NOMO-1 treated with DMSO at 0.1 percent for 48 hours (cell line): Measurements from ENCODE around the gene EFHC2.

Source experiments
- DNase-seq: peaks from one replicate; lab custom pipeline; 2025; ENCODE audit not compliant: unreplicated experiment; lab: John Stamatoyannopoulos, UW

EFHC2 gene

DNA sequence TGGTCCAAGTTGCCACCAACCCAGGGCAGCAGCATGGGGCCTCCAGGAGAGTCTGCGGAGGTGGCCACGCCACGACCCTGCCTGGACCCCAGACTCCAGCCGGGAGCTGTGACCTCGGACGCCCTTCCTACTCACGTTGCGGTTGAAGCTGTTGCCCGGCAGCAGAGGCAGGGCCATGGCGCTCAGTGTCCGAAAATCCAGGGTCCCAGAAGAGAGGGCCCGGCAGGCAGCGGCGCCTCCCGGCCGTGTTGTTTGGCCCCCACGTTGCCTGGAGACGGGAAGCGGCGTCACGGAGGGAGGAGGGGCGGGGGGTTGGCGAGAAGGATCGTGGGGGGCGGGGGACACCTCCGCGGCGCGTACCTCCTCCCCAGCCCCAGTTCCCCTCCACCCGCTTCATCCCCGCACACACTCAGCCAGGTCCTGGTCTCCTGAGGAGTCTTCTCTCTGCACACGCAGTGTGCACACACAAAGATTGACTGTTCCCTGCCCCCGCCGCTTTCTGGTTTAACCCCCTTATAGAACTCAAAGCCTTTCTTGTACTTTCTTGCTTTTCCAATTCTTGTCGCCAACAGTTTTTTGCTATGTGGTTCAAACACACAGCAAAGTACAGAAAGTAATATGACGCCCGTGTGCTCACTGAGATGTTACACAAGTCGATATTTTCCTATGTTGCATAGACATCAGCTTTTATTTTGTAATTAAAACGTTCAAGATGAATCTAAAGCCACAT lies at the start of gene EFHC2:
TSS of gene EFHC2 (minus strand) at position 261 of the 730 bp plus-strand sequence. CDS start at position 177, 84 bp downstream.
- no peak for DNase-seq

GRCh38 chrX:44392767-44393166 lies 49.3 kb upstream of the EFHC2 start:
- no peak for DNase-seq

- DNase-seq, result no peak
These were observed 41.3 kb upstream of the EFHC2 start for GRCh38 chrX:44384688-44385338.

DNA sequence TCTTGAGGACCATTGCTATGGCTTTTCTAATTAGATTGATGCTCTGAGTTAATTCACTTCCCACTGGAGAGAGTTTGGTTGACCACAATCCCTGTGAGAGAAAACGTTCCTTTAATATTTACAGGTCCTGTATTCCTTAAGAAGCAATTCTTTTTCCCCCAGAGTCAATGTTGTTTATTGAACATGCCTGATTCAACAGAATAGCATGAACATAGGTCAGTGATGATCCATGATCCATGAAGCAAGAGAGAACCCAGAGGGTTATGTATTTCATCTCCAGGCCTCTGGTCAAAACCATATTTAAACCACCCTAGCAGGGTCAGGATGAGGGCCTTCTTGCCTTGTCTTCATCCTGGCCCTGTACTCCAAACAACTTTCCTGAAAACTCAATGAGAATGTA lies 39.4 kb upstream of the EFHC2 start:
- DNase-seq, result no peak

- no peak for DNase-seq
These were observed 9.3 kb upstream of the EFHC2 start for GRCh38 chrX:44352758-44353157.

DNA sequence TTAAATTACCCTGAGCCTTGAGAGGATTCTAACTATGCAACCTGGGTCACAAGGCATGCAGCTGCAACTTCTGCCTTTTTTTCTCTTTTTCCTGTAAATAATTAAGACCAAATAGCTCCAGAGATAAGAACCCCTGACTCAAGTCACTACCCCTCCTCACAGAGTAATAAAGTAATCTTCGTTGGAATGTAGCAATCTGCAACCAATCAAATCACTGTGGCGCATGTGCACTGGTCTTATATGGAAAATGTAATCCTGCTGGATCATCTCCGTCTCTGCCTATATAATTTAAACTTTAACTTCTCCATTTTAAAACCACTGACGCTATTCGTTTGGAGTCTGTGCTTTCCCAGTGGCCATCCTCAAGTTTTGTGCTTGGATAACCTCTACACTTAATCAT lies 6.1 kb upstream of the EFHC2 start:
- DNase-seq, result no peak

DNA sequence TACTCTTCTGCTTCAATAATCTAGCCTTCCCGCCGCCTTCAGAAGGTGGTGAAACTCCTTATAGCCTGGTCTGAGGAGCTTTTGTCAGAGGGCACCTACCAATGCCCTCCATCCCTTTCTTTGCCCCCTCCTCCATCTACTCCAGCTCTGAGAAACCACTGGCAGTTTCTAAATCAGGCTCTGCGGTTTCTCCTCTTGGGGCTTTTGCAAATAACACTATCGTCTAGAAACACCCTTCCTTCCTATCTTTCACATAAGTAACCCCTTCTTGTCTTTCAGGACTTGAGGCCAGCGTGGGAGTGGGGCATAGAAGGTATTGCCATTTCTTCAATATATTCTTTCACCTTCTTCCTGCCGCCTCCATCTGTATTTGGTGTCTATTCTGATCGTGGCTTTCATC lies 1.2 kb upstream of the EFHC2 start:
- DNase-seq, result peak; percentile 73

DNA sequence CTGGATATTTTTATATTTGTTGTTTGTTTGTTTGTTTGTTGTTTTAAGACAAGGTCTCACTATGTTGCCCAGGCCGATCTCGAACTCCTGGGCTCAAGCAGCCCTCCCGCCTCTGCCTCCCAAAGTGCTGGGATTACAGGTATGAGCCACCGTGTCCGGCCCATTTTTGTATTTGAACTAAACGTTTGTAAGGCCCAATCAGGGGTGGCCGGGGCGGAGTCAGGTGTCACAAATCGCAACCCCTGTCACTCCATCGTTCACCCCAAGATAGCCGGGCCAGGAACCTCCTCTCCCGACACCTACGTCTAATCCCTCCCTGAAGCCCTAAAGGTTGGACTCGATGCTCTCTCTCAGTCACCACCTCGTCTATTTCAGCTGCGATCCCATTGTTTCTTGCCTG lies 722 bp upstream of the EFHC2 start:
- peak; percentile 25 for DNase-seq

GRCh38 chrX:44342866-44343265 lies 606 bp downstream of the EFHC2 start:
- no peak for DNase-seq

DNA sequence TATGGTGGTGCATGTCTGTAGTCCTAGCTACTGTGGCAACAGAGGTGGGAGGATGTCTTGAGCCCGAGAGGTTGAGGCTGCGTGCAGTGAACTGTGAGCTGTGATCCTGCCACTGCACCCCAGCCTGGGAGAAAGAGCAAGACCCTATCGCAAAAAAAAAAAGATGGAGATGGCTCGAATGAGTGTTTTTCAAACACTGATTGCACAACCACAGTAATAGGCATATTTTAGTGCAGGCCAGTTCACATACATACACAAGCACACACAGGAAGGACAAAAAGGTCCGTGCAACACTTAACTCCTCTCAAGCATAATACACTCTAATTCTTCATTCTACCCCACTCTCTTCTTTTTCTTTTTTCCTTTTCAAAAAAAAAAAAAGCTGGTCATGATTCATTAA lies 5.1 kb downstream of the EFHC2 start:
- no peak for DNase-seq

DNA sequence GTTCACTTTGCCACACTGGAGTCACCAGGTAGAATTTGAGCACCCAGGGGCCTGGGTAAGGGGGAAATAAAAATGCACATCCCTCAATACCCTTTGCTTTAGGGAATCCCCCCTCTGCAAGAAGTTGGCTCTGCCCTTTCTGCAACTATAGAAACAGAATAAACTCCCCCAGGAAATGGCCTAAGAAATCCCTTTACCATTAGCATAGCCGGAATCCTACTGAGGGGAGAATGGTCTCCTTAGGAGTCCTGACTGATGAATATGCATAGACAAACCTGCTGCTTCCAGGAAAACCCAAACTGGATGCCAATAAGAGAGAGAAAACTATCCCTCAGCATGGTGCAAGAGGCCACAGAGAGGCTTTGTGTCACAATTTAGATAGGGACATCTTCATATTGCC lies 11.0 kb downstream of the EFHC2 start:
- DNase-seq, result no peak

- DNase-seq, result no peak
These were observed 13.2 kb downstream of the EFHC2 start for GRCh38 chrX:44330227-44330626.

GRCh38 chrX:44319550-44319949 lies 23.9 kb downstream of the EFHC2 start:
- no peak for DNase-seq

DNA sequence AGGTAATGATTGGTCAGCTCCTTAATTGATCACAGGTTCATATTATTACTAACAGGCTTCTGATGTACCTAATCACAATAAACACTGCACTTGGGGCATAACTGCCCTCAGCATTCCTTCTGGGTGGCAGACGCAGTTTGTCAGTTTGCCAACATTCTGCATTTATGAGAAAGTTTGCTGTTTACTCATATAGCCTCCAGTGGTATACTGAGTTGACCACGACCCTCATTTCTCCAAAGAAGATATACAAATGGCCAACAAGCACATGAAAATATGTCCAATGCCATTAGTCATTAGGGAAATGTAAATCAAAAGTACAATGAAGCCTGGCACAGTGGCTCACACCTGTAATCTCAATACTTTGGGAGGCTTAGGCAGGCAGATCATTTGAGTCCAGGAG lies 26.3 kb downstream of the EFHC2 start:
- DNase-seq, result no peak

DNA sequence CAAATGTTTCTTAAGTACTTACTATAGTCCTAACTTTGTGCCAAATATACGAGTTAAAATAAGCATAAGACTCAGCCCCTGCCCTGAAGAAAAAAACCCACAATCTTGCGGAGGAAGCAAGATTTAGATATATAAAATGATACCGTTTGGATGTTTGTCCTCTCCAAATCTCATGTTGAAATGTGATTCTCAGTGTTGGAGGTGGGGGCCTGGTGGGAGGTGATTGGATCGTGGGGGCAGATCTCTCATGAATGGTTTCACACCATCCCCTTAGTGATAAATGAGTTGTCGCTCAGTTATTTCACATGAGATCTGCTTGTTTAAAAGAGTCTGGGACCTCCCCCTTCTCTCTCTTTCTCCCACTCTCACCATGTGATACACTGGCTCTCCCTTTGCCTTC lies 28.7 kb downstream of the EFHC2 start:
- DNase-seq, result no peak

GRCh38 chrX:44314259-44314734 lies 29.2 kb downstream of the EFHC2 start:
- peak; percentile 87 for DNase-seq

DNA sequence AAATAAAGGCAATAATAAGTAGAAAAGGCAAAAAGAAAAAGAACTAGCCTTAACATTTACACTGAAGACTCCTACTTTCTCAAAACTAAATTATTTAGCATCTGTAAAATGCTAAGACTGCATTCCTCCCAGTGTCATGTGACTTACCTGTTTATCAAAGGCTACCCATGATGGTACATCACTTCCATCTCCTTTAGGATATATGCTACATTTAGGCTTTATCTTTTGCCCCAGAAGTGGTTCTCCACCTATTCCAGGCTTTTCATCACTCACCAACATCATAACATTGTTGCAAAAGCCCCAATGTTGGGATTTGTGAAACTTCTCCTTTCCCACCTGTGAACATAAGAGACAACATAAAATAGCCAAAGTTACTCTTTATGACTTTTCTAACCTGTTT lies 31.1 kb downstream of the EFHC2 start:
- DNase-seq, result no peak

DNA sequence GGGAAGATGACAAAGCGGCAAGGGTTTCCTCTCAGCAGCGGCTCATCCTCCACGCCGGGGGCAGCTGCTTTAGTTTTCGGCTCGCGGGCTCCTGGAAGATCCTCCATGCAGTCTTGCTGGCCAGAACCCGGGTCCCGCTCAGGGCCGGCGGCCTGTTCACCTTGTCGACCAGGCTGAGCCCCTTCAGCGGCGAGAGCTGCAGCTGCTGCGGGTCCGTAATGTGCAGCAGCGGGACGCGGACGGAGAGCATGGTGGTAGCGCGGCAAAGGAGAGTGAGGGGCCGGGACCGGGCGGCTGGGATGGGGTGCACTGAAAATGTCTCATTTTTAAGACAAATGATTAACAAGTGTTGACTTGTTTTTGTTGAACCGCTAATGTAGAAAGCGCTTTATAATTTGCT lies 33.2 kb downstream of the EFHC2 start:
- DNase-seq, result no peak

- DNase-seq, result no peak
These were observed 34.6 kb downstream of the EFHC2 start for GRCh38 chrX:44308869-44309268.

- DNase-seq, result no peak
These were observed 37.1 kb downstream of the EFHC2 start for GRCh38 chrX:44306356-44306755.

DNA sequence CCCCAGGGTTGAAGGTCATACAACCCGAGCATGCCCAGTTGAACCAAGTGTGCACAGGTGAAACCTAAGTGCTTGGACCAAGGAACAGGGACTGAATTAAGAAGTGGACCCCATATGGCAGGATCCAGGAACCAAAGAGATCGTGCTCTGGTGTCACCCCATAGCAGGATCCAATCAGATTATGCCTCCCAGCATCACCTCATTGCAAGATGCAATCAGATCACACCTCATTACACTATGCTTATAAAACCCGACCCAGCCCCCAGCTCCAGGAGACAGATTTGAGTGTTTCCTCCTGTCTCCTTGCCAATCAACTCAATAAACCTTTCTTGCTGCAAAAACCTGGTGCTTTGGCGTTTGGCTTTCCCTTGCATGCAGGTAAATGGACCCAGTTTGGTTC lies 37.6 kb downstream of the EFHC2 start:
- DNase-seq, result no peak

GRCh38 chrX:44303119-44303518 lies 40.4 kb downstream of the EFHC2 start:
- DNase-seq, result no peak

- no peak for DNase-seq
These were observed 44.3 kb downstream of the EFHC2 start for GRCh38 chrX:44299177-44299576.
